Activated CD4-positive, alpha-beta T cell treated with anti-CD3 and anti-CD28 coated beads, Interleukin-2, amount 10 ng/mL, durations not matched to agents 24 days and 14 days (primary cell): ENCODE measurements around the gene TSPAN31. TPM values are rescaled to one million over a fixed set of nuclear protein-coding genes. Genes with fewer than 3 reads are reported as not detected.
A peak's percentile ranks its signal among the peaks of the same experiment; 100 is the strongest.
"Not testable (repeated sequence)": the region's sequence is repeated elsewhere in the genome, so short reads cannot be mapped to it uniquely, and the experiment has no call there.

ENCODE experiments used
- DNase-seq: peaks from one replicate; pipeline ENCODE4 v3.0.0; 2022
- H3K27ac Mint-ChIP-seq: one replicate; pipeline ENCODE4 v1.8.0; 2022; ENCODE audit warnings: mild to moderate bottlenecking, mixed read lengths
- H3K27me3 Mint-ChIP-seq: one replicate; pipeline ENCODE4 v1.8.0; 2022; ENCODE audit warnings: mixed read lengths
- H3K36me3 Mint-ChIP-seq: one replicate; pipeline ENCODE4 v1.8.0; 2022; ENCODE audit warnings: low read depth, mild to moderate bottlenecking, mixed read lengths
- H3K4me1 Mint-ChIP-seq: one replicate; pipeline ENCODE4 v1.8.0; 2021; ENCODE audit warnings: mixed read lengths
- H3K4me3 Mint-ChIP-seq: one replicate; pipeline ENCODE4 v1.8.0; 2022; ENCODE audit warnings: mild to moderate bottlenecking, moderate library complexity, mixed read lengths
- H3K9me3 Mint-ChIP-seq: one replicate; pipeline ENCODE4 v1.8.0; 2021; ENCODE audit warnings: mixed read lengths
- intact Hi-C: fragments of 100-400 bp; cut with micrococcal nuclease; formaldehyde crosslinking; loops from one replicate; pipeline ENCODE4 v1.15.1; 2023
- total RNA-seq: library from RNA; stranded (reverse); gene quantifications from 2 replicates; pipeline ENCODE4 v1.2.3, GENCODE V29; 2022

Gene TSPAN31
- total RNA-seq, 1 donor from 2014 or later: 19.4 TPM

GRCh38 chr12:57717846-57718640 is 26.8 kb upstream of the TSPAN31 start:
- Mint-ChIP-seq H3K27ac (no peak overlapping the region), H3K4me1 (no peaks in the 10 kb centered on the region), H3K4me3 (no peak overlapping the region), H3K36me3 (peaks cover 45% of the 10 kb centered on the region), H3K27me3 (no peaks in the 10 kb centered on the region), H3K9me3 (no peaks in the 10 kb centered on the region)
- intact Hi-C loops: no loop called here
- no peak for DNase-seq

GRCh38 chr12:57718641-57719528 is 26.0 kb upstream of the TSPAN31 start:
- Mint-ChIP-seq H3K9me3 (no peaks in the 10 kb centered on the region), H3K36me3 (peaks cover 43% of the 10 kb centered on the region), H3K27ac (no peak overlapping the region), H3K27me3 (no peaks in the 10 kb centered on the region), H3K4me3 (no peak overlapping the region), H3K4me1 (no peaks in the 10 kb centered on the region)
- no peak for DNase-seq
- intact Hi-C loops: no loop called here

GRCh38 chr12:57719777-57720605 is 24.8 kb upstream of the TSPAN31 start:
- intact Hi-C loops: no loop called here
- Mint-ChIP-seq H3K9me3 (no peaks in the 10 kb centered on the region), H3K27me3 (no peaks in the 10 kb centered on the region), H3K36me3 (peaks cover 46% of the 10 kb centered on the region), H3K27ac (no peak overlapping the region), H3K4me3 (no peak overlapping the region), H3K4me1 (no peaks in the 10 kb centered on the region)
- no peak for DNase-seq

- H3K27me3 Mint-ChIP-seq: no peaks in the 10 kb centered on the region
- DNase-seq: no peak
- no peaks in the 10 kb centered on the region for H3K4me1 Mint-ChIP-seq
- H3K36me3 Mint-ChIP-seq: peaks cover 43% of the 10 kb centered on the region
- H3K27ac Mint-ChIP-seq: no peak overlapping the region
- H3K9me3 Mint-ChIP-seq: no peaks in the 10 kb centered on the region
- intact Hi-C loops: no loop called here
- no peak overlapping the region for H3K4me3 Mint-ChIP-seq
Observed at GRCh38 chr12:57720606-57721595, 23.9 kb upstream of the TSPAN31 start.

GRCh38 chr12:57721846-57722608 is 22.8 kb upstream of the TSPAN31 start:
- DNase-seq, H3K9me3 Mint-ChIP-seq, H3K4me3 Mint-ChIP-seq, H3K4me1 Mint-ChIP-seq, intact Hi-C loops, H3K27me3 Mint-ChIP-seq: not testable (repeated sequence)
- peak overlapping the region; percentile 10 for H3K27ac Mint-ChIP-seq
- peaks cover 43% of the 10 kb centered on the region for H3K36me3 Mint-ChIP-seq

GRCh38 chr12:57722716-57723629 is 21.9 kb upstream of the TSPAN31 start:
- Mint-ChIP-seq H3K4me3 (no peak overlapping the region), H3K4me1 (no peaks in the 10 kb centered on the region), H3K27ac (no peak overlapping the region), H3K9me3 (no peaks in the 10 kb centered on the region), H3K36me3 (peaks cover 43% of the 10 kb centered on the region), H3K27me3 (no peaks in the 10 kb centered on the region)
- DNase-seq: no peak
- intact Hi-C loops: no loop called here

GRCh38 chr12:57723630-57723962 is 21.2 kb upstream of the TSPAN31 start:
- no peaks in the 10 kb centered on the region for H3K9me3 Mint-ChIP-seq
- peak overlapping the region; percentile 17 for H3K27ac Mint-ChIP-seq
- no peak for DNase-seq
- peaks cover 42% of the 10 kb centered on the region for H3K36me3 Mint-ChIP-seq
- no peaks in the 10 kb centered on the region for H3K4me1 Mint-ChIP-seq
- H3K4me3 Mint-ChIP-seq: no peak overlapping the region
- intact Hi-C loops: no loop called here
- H3K27me3 Mint-ChIP-seq: no peaks in the 10 kb centered on the region

- DNase-seq: no peak
- Mint-ChIP-seq H3K4me3 (no peak overlapping the region), H3K27me3 (no peaks in the 10 kb centered on the region), H3K9me3 (no peaks in the 10 kb centered on the region), H3K36me3 (peaks cover 39% of the 10 kb centered on the region), H3K4me1 (no peaks in the 10 kb centered on the region), H3K27ac (peak overlapping the region; percentile 51)
- intact Hi-C loops: no loop called here
Observed at GRCh38 chr12:57724003-57724935, 20.6 kb upstream of the TSPAN31 start.

GRCh38 chr12:57724936-57725740 is 19.7 kb upstream of the TSPAN31 start:
- Mint-ChIP-seq H3K4me3 (no peak overlapping the region), H3K27me3 (no peaks in the 10 kb centered on the region), H3K27ac (peak overlapping the region; percentile 51), H3K36me3 (peaks cover 39% of the 10 kb centered on the region), H3K9me3 (no peaks in the 10 kb centered on the region), H3K4me1 (no peaks in the 10 kb centered on the region)
- DNase-seq: no peak
- intact Hi-C loops: no loop called here

GRCh38 chr12:57725851-57726150 is 19.0 kb upstream of the TSPAN31 start:
- intact Hi-C loops: no loop called here
- no peak overlapping the region for H3K4me3 Mint-ChIP-seq
- DNase-seq: no peak
- no peaks in the 10 kb centered on the region for H3K27me3 Mint-ChIP-seq
- H3K9me3 Mint-ChIP-seq: no peaks in the 10 kb centered on the region
- H3K27ac Mint-ChIP-seq: no peak overlapping the region
- no peaks in the 10 kb centered on the region for H3K4me1 Mint-ChIP-seq
- peaks cover 45% of the 10 kb centered on the region for H3K36me3 Mint-ChIP-seq
